ENCODE data around the gene FMN2. TPM values are rescaled to one million over a fixed set of nuclear protein-coding genes. Genes with fewer than 3 reads are reported as not detected.
A peak's percentile ranks its signal among the peaks of the same experiment; 100 is the strongest.

Gene FMN2
- total RNA-seq, 1 donor from 2014 or later, result not detected

DNA sequence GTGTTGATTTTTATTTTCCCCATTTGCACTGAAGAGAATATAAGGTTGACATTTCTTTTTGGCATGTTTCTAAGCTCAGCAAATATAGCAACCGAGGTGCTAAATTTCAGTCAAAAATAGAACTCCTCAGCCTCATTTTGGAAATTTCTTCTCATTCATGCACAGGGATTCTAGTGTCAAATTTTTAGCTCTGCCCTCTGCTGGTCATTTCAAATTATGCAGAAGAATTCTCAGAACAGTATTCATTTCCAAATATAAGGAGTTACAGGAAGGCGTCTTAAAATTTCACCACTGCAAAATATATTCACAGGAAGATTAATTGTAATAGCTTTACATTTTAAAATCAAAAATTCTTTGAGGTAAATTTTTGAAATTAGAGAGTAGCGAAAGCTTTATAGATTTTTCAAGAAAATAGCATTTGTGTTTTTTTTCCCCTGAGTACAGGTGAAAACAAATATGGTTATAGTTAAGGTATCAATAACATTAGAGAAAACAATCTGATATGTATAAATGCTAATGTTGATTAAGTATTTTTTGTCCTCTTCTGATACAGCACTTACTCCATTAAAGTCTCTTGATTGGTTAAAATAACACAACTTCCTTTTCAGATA, 57.9 kb downstream of the FMN2 start:
- H3K27ac ChIP-seq (replicated peaks), result no peak overlapping the region
- H3K4me1 ChIP-seq, result no peaks in the 10 kb centered on the region
- intact Hi-C loops (cut with micrococcal nuclease), result loop anchor here (5.0 kb wide), 1 partner anchor 122 kb away; no protein-coding TSS in a partner anchor
- TF ChIP-seq, protein P1, sequence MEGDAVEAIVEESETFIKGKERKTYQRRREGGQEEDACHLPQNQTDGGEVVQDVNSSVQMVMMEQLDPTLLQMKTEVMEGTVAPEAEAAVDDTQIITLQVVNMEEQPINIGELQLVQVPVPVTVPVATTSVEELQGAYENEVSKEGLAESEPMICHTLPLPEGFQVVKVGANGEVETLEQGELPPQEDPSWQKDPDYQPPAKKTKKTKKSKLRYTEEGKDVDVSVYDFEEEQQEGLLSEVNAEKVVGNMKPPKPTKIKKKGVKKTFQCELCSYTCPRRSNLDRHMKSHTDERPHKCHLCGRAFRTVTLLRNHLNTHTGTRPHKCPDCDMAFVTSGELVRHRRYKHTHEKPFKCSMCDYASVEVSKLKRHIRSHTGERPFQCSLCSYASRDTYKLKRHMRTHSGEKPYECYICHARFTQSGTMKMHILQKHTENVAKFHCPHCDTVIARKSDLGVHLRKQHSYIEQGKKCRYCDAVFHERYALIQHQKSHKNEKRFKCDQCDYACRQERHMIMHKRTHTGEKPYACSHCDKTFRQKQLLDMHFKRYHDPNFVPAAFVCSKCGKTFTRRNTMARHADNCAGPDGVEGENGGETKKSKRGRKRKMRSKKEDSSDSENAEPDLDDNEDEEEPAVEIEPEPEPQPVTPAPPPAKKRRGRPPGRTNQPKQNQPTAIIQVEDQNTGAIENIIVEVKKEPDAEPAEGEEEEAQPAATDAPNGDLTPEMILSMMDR (IDR thresholded peaks at IDR 0.05; ENCODE audit: borderline replicate concordance), result peak; percentile 72
- no peak overlapping the region for H3K4me3 ChIP-seq
- no peaks in the 10 kb centered on the region for H3K36me3 ChIP-seq
- DNase-seq, result no peak
- peaks cover 17% of the 10 kb centered on the region for H3K27me3 ChIP-seq (ENCODE audit: low read depth)
- H3K9me3 ChIP-seq (replicated peaks), result no peaks in the 10 kb centered on the region

DNA sequence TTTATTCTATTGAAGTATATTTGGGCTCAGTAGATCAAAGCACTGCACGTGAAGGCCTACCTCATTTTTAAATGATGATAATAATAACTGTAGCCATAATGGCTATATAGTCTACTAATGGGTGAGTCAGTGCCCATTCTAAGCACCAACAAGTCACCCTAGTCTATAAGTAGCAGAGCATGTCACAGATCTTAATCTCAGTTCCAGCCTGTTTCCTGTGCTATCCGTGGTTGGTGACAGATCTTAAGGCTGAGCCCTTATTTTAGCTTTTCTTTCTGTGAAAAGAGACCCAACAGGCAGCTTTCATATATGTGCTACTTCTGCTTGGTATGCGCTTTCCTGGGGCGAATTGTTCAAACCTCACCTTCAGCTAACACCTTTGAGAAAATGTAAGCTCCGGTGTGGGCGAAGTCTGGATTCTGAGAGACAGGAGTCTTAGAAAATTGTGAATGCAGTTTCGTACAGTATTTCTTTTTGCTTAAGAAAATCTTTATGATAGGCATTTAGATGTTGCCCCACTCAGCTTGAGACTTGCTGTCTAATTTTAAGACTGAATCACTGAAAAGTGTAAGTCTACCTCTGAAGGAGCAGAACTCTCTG, 59.6 kb downstream of the FMN2 start:
- Histone ChIP-seq H3K27ac (replicated peaks) (no peak overlapping the region), H3K9me3 (replicated peaks) (no peaks in the 10 kb centered on the region), H3K4me1 (no peaks in the 10 kb centered on the region), H3K36me3 (no peaks in the 10 kb centered on the region), H3K4me3 (no peak overlapping the region), H3K27me3 (ENCODE audit: low read depth) (peaks cover 10% of the 10 kb centered on the region)
- intact Hi-C loops (cut with micrococcal nuclease), result loop anchor here (5.0 kb wide), 1 partner anchor 124 kb away; no protein-coding TSS in a partner anchor
- DNase-seq, result no peak
- TF ChIP-seq, protein P1 (IDR thresholded peaks at IDR 0.05; ENCODE audit: borderline replicate concordance), result no peak

DNA sequence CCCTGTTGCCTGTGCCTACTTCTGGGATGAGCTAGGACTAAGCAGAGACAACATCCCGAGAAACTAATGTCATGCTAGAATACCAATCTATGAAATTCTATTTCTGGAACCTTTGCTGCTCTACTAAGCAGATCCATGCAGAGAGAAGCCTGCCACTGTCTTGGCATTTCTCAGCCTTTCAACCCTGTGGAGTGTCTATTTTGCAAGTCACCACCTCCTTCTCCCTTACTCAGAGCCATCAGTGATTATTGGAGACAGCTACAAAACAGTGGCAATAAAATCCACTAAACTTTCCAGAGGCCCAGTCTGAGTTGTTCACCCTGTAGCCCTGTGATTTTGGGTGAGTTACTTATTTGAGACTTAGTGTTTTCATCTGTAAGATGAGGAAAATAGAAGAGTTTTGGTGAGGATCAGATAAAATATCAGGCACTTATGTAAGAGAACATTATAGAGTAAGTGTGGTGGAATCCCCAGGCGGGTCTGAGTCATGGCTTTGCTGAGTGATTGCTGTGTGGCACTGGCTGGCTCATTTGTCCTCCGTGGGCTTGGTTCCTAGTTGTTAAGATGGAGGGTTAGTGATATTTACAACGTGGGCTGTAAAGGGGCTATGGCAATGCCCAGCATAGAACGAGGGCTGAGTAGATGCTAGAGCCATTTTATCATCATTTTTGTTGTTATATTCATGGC, 61.1 kb downstream of the FMN2 start:
- TF ChIP-seq, protein P1 (IDR thresholded peaks at IDR 0.05; ENCODE audit: borderline replicate concordance), result no peak
- Histone ChIP-seq H3K4me3 (no peak overlapping the region), H3K9me3 (replicated peaks) (no peaks in the 10 kb centered on the region), H3K27me3 (ENCODE audit: low read depth) (peaks cover 2% of the 10 kb centered on the region), H3K36me3 (no peaks in the 10 kb centered on the region), H3K4me1 (no peaks in the 10 kb centered on the region), H3K27ac (replicated peaks) (no peak overlapping the region)
- DNase-seq, result no peak
- intact Hi-C loops (cut with micrococcal nuclease), result loop anchor here (5.0 kb wide), 1 partner anchor 125 kb away; no protein-coding TSS in a partner anchor

DNA sequence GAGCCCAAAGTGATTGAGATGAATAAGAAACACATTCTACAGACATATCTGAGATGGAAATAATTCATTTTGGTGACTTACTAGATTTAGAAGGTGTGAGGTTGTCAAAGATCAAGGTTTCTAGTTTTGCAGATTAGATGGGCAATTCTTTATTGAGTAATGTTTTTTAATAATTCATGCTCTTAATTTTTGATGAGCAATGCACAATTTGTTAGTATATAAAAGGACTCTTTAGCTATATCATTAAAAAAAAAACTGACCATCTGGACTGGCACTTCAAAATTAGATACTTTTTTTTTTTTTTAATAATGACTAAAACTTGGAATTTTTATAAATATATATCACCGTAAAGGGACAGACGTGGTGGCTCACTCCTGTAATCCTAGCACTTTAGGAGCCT, 63.9 kb downstream of the FMN2 start:
- H3K27me3 ChIP-seq (ENCODE audit: low read depth), result no peaks in the 10 kb centered on the region
- H3K4me1 ChIP-seq, result no peaks in the 10 kb centered on the region
- no peaks in the 10 kb centered on the region for H3K36me3 ChIP-seq
- no peak overlapping the region for H3K27ac ChIP-seq (replicated peaks)
- peaks cover 5% of the 10 kb centered on the region for H3K9me3 ChIP-seq (replicated peaks)
- TF ChIP-seq, protein P1 (IDR thresholded peaks at IDR 0.05; ENCODE audit: borderline replicate concordance), result no peak
- DNase-seq, result no peak
- no peak overlapping the region for H3K4me3 ChIP-seq
- intact Hi-C loops (cut with micrococcal nuclease), result no loop called here

DNA sequence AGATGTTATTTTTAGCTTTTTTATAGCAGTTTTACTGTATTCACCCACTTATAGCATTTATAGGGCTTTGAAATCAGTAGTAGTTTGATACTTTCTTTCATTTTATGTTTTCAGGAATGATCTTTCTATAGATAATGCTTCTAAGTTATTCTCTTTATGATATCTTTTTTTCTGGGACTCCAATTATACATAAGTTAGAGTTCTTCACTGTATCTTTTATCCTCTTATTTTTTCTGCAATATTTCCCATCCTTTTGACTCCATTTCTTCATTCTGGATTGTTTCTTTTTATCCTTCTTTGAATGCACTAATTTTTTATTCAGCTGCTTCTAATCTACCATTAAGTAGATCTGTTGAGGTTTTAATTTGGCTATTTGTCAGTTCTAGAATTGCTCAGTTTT, 73.1 kb downstream of the FMN2 start:
- no peak overlapping the region for H3K4me3 ChIP-seq
- H3K4me1 ChIP-seq, result no peaks in the 10 kb centered on the region
- no peak overlapping the region for H3K27ac ChIP-seq (replicated peaks)
- H3K36me3 ChIP-seq, result no peaks in the 10 kb centered on the region
- intact Hi-C loops (cut with micrococcal nuclease), result no loop called here
- H3K9me3 ChIP-seq (replicated peaks), result peaks cover 52% of the 10 kb centered on the region
- no peaks in the 10 kb centered on the region for H3K27me3 ChIP-seq (ENCODE audit: low read depth)
- DNase-seq, result no peak
- TF ChIP-seq, protein P1 (IDR thresholded peaks at IDR 0.05; ENCODE audit: borderline replicate concordance), result no peak
